Measurements from ENCODE around the gene CDT1. TPM values are rescaled to one million over a fixed set of nuclear protein-coding genes. Genes with fewer than 3 reads are reported as not detected.

The CDT1 gene
- total RNA-seq, 4 donors from 2014 or later: 2.9 to 14.7 (median 7.9) TPM

DNA sequence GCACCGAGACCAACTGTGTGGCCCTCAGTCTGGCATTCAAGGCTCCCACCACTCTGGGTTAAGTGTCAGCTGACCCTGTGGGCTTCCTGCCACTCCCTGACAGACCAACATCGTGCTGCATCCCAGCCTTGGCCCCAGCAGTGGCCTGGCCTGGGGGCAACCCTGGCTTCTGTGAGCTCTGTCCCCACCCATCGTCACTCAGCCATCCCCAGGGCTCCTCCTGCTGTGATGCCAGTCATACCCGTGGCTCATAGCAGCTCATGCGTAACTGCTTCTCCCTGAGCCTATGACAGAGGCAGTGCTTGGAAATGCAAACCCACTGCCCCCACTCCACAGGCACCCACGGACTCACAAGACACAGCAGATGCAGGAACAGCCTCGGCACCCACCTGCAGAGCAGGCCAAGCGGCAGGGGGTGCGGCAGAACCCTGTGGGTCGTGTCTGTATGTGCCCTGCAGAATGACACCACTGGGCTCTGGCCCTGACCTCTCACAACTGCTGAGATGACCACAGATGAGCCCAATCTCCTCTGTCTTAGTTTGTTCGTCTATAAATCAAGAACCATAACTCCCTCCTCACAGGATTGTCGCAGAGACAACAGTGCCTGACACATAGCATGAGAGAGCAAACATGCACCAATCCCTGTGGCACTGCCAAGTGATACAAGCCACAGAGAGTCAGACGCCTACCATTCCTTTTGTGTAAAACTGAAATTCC lies 45.2 kb upstream of the CDT1 start:
- no peak for DNase-seq (ENCODE audit: low spot score in 2 of 2)
- 83 to 89% methylated on average over 12 to 13 of the region's 13 CpGs for WGBS, 2 donors
- H3K4me3 ChIP-seq (ENCODE audit: low read depth, poor library complexity, severe bottlenecking): no peak overlapping the region
- intact Hi-C loops (cut with DNase I; ENCODE audit: low total_unique reads): no loop called here
- TF ChIP-seq, protein P1, sequence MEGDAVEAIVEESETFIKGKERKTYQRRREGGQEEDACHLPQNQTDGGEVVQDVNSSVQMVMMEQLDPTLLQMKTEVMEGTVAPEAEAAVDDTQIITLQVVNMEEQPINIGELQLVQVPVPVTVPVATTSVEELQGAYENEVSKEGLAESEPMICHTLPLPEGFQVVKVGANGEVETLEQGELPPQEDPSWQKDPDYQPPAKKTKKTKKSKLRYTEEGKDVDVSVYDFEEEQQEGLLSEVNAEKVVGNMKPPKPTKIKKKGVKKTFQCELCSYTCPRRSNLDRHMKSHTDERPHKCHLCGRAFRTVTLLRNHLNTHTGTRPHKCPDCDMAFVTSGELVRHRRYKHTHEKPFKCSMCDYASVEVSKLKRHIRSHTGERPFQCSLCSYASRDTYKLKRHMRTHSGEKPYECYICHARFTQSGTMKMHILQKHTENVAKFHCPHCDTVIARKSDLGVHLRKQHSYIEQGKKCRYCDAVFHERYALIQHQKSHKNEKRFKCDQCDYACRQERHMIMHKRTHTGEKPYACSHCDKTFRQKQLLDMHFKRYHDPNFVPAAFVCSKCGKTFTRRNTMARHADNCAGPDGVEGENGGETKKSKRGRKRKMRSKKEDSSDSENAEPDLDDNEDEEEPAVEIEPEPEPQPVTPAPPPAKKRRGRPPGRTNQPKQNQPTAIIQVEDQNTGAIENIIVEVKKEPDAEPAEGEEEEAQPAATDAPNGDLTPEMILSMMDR (IDR thresholded peaks at IDR 0.05): no peak
- no peak for TF ChIP-seq POLR2A (IDR thresholded peaks at IDR 0.05)

DNA sequence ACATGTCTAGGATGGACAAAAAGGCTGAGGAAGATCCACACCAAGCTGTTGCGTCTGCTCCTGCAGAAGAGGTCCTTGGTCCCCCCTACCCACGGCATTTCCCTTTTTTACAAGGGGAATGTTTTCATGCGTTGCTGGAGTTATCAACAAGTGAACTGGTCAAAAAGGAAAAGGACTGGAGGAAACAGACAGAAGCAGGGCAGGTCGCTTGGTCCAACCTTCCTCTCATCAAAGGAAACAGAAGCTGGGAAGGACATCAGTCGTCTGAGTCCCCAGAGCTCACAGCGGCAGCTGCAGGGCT lies 44.7 kb upstream of the CDT1 start:
- H3K4me3 ChIP-seq (ENCODE audit: low read depth, poor library complexity, severe bottlenecking): no peak overlapping the region
- TF ChIP-seq, protein P1 (IDR thresholded peaks at IDR 0.05): no peak
- 90 to 97% methylated on average over 6 of the region's 6 CpGs for WGBS, 2 donors
- intact Hi-C loops (cut with DNase I; ENCODE audit: low total_unique reads): no loop called here
- no peak for DNase-seq (ENCODE audit: low spot score in 2 of 2)

DNA sequence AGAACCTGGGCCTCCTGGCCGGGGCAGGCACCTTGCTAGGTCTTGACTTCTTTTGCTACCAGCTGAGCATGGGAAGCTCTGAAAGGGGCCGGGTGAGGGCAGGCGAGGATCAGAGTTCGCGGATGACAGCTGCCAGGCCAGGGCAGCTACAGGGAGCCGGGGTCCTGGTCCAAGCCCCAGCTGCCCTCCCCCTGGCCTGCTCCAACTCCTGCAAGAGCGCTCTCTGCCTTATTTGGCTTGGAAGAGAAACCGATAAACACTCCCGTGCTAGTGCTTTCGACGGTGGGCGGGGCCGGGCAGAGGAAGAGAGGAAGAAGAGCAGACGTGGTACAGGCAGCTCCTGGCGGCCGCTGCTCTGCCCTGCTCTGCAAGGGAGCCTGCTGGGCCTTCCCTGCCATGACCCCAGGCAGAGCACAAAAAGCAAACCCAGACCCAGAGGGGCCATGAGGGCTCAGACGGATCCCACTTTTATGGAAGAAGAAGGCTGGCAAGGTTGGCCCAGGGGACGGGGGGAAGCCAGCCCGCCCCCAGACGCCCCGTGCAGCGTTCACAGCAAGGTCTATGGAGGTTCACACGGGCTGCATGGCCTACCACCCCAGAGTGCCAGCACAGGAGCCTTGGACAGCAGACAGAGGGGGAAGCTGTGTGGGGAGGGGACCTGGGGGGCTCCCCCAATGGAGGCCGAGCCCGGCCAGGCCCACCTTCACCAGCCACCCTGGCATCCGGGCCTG lies 44.2 kb upstream of the CDT1 start:
- TF ChIP-seq, protein P1 (IDR thresholded peaks at IDR 0.05): no peak
- no peak for TF ChIP-seq POLR2A (IDR thresholded peaks at IDR 0.05)
- DNase-seq (ENCODE audit: low spot score in 2 of 2): no peak
- 77 to 79% methylated on average over 24 to 26 of the region's 26 CpGs for whole genome bisulfite sequencing, 2 donors
- H3K4me3 ChIP-seq (ENCODE audit: low read depth, poor library complexity, severe bottlenecking): no peak overlapping the region
- intact Hi-C loops (cut with DNase I; ENCODE audit: low total_unique reads): no loop called here

DNA sequence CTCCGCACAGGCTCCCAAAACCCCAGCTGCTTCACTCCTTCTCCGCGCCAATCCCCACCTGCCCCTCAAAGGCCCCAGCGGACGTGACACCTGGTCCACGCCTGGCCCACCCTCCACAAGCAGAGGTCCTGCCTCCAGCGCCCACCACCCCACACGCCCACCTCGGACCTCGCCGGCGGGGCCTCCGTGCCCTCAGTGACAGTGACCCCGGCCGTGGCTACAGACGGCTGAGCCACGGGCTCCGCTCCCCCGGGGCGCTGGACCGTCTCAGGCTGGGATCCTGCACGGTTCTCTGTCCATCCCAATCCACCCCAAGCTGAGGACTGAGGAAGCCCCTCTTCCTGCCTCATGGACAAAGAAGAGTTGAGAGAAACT lies 43.6 kb upstream of the CDT1 start:
- 94 to 96% methylated on average over 22 of the region's 22 CpGs for WGBS, 2 donors
- no peak for TF ChIP-seq POLR2A (IDR thresholded peaks at IDR 0.05)
- TF ChIP-seq, protein P1 (IDR thresholded peaks at IDR 0.05): no peak
- no peak for DNase-seq (ENCODE audit: low spot score in 2 of 2)
- H3K4me3 ChIP-seq (ENCODE audit: low read depth, poor library complexity, severe bottlenecking): no peak overlapping the region
- intact Hi-C loops (cut with DNase I; ENCODE audit: low total_unique reads): no loop called here

DNA sequence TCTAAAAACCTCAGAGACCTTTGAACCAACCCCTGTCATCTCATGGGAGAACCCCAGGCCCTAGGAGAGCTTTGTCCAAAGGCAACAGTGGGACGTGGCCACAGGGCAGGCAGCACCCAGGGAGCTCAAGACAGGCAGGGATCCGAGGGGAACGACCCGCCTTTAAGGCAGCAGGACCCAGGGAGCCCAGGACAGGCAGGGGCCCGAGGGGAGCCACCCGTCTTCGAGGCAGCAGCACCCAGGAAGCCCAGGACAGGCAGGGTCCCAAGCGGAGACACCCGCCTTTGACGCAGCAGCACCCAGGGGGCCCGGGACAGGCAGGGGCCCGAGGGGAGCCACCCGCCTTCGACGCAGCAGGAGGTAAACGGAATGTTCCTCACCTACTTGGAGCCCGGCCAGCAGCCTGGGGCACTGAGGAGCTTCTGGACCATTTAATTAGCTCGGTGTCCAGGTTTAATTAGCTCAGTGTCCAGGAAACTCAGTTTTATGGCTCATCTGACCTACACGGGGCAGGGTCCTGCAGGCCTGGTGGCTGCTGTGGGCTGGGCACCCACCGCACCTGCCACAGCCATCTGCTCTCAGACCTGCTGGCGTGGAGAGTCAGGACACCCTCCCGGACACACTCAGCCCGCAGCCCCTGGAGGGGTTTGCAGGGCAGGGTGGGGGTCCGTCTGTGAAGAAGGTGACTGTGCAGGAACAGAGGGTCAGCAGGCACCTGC lies 43.0 kb upstream of the CDT1 start:
- DNase-seq (ENCODE audit: low spot score in 2 of 2): no peak
- intact Hi-C loops (cut with DNase I; ENCODE audit: low total_unique reads): no loop called here
- 69 to 83% methylated on average over 16 to 24 of the region's 24 CpGs for WGBS, 2 donors
- TF ChIP-seq, protein P1 (IDR thresholded peaks at IDR 0.05): no peak
- no peak for TF ChIP-seq POLR2A (IDR thresholded peaks at IDR 0.05)
- H3K4me3 ChIP-seq (ENCODE audit: low read depth, poor library complexity, severe bottlenecking): no peak overlapping the region
